ENCODE results near the gene MAP2K2. TPM values are rescaled to one million over a fixed set of nuclear protein-coding genes. Genes with fewer than 3 reads are reported as not detected.

MAP2K2 gene
- total RNA-seq, 1 experiment from 2014 or later: 162 TPM

- DNase-seq (ENCODE audit: low read depth): peak; percentile 58
Measured at GRCh38 chr19:4077800-4078684, 45.9 kb downstream of the MAP2K2 start.

GRCh38 chr19:4077007-4077374 lies 46.9 kb downstream of the MAP2K2 start:
- DNase-seq (ENCODE audit: low read depth): no peak

DNA sequence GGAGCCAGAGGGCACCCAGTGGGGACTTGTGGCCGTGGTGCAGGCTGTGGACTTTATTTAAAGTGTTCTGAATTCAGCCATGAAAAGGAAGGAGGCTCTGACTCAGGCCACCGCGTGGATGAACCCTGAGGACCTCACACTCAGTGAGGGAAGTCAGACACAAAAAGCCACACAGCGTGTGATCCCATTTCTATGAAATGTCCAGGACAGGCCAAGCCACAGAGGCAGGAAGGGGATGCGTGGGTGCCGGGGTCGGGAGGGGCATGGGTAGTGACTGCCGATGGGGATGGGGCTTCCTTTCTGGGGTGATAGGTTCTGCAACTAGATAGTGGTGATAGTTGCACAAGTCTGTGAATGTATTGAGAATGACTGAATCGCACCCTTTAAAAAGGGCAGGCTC lies 48.5 kb downstream of the MAP2K2 start:
- DNase-seq (ENCODE audit: low read depth): no peak

- DNase-seq (ENCODE audit: low read depth): no peak
Measured at GRCh38 chr19:4071610-4072009, 52.3 kb downstream of the MAP2K2 start.

- DNase-seq (ENCODE audit: low read depth): no peak
Measured at GRCh38 chr19:4069331-4069959, 54.5 kb downstream of the MAP2K2 start.

DNA sequence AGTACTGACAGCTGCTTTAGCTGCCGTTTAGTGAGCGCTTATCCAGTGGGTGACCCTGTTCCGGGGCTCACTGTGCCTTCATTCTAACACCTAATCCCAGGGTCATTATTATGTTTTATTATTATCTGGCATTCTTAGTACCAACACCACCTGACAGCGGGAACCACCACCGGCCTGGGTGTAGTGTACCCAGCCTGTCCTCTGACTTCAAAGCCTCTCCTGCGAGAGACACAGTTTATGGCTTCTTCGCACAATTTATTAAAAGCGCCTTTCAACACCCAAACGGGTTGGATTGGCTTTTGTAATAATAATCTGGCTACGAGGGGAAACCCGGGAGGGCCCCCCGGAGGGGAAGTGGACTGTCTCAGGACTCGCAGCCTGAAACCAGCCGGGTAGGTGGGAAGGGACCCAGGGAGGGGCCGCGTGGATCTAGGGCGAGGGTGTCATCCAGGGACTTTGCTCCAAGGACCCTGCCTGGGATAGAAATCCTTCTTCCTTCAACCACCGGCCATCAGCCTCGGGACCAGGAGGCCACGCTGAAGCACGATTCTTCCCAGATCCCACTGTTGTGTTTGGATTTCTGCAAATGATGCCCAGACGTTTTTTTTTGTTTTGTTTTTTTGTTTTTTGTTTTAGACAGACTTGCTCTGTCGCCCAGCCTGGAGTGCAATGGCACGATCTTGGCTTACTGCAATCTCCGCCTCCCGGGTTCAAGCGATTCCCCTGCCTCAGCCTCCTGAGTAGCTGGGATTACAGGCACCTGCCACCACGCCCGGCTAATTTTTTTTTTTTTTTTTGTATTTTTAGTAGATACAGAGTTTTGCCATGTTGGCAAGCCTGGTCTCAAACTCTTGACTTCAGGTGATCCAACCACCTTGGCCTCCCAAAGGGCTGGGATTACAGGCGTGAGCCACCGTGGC lies 55.6 kb downstream of the MAP2K2 start:
- no peak for DNase-seq (ENCODE audit: low read depth)

DNA sequence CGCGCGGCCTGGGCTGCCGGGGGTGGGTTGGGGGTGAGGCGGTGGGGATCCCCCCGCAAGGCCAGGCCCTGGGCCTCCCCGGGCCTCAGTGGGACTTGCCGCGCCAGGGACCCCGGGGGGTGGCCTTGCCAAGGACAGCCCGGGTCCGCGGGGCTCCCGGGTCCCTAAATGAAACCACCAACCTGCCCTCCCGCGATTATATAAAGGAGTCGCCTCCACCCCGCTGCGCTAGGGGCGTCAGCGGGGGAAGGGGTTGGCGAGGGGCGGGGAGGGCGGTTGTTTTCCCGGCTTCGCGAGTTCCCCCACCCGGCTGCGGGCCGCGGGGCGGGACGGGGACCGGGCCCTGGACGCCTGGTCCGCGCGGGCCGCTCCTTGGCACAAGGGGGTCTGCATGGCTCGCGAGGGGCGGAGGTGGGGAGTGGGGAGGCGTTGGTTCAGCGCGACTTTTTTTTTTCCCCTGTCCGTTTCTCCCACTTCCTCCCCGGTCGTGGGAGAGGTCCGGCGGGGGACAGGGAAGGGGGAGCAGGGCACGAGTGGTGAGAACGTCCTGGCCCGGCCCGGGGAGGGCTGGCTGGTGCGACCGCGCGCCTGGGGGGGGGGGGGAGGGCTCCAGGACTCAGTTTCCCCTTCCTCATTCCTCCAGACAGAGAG lies 56.4 kb downstream of the MAP2K2 start:
- no peak for DNase-seq (ENCODE audit: low read depth)

DNA sequence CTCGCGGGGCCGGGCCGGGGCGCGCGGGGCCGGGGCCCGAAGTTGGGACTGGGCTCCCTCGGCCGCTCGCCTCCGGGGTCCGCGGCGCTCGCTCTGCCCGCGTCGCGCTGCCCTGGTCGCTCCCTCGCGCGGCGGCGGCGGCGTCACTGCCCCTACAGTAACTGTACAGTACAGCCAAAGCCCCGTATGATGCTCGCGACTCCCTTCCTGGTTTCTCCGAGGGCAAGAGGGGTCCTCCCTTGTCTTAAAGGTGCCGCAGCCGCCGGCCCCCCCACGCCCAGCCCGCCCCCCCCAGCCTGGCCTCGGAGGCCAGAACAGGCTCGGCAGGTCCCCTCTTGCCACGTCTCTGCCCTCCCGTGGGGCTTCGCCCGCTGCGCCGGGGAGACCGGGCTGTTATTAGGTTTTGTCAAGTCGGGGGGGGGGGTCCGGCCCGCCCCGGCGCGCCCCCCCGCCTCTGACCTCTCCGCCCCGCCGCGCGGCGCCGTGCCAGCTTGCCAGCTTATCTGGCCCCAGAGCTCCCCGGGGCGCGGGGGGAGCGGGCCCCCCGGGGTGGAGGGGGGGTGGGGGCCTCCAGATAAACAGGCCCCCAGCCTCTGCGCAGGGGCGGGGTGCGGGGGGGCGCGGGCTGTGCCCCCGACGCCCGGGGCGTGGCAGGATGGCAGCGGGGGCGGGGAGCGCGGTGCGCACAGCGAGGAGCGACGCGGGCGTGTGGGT lies 57.1 kb downstream of the MAP2K2 start, which contains the start of gene ZBTB7A:
Gene ZBTB7A (minus strand): TSS at position 218 of the 714 bp plus-strand sequence. CDS start 11,667 bp downstream, outside the sequence.
- DNase-seq (ENCODE audit: low read depth): peak; percentile 77

DNA sequence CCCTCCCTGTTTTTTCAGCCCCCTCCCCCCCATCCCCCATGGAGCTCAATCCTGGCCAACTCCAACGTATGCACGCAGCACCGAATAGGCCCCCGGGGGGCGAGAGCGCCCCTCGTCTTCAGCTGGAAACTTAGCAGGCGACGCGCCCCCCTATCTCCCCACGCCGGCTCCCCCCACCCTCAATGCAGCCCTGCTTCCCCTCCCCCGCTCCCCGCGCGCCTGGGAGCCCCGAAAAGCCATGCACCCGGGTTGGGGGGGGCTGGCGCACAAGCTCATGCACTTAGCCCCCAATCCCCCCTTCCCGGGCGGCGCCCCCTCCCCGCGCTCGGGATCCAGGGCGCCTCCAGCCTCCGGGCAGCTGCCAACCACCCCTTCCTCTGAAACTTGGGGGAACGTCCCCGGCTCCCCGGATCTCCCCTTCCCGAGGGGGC lies 57.7 kb downstream of the MAP2K2 start:
- DNase-seq (ENCODE audit: low read depth): no peak

- DNase-seq (ENCODE audit: low read depth): peak; percentile 92
Measured at GRCh38 chr19:4065430-4066175, 58.3 kb downstream of the MAP2K2 start.

DNA sequence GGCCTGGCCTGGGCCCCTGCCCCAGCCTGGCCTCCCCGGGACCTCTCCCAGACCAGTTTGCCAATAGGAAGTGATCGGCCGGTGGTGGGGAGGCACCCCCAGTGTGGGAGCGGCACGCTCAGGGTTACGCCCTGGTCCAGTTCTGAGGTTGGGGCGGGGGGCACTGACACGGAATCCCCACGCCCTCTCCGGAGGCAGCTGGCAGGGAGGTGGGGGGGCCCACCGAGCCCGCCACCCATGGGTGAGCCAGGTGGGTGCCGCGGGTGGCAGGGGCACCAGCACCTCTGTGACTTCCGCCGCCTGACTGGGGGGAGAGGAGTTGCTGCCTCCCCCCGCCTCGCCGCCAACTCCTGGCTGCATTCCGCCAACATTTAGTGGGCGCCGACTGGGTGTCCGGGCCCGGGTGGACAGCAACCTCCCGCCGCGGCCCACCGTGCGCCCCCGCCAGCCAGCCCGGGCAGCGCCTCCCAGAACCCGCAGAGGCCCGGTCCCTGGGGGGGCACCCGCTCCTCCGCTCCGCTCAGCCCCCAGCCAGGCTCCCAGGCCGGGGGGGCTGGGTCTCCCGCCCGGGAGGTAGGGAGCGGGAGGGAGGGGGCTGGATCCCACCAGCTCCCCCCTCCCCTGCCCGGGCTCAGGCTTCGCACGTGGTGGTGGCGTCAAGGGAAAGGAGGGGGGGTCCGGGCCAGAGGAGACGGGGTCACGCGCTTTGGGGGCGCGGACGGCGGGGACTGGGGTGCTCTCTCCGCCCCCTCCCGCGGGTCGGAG lies 59.2 kb downstream of the MAP2K2 start:
- no peak for DNase-seq (ENCODE audit: low read depth)

DNA sequence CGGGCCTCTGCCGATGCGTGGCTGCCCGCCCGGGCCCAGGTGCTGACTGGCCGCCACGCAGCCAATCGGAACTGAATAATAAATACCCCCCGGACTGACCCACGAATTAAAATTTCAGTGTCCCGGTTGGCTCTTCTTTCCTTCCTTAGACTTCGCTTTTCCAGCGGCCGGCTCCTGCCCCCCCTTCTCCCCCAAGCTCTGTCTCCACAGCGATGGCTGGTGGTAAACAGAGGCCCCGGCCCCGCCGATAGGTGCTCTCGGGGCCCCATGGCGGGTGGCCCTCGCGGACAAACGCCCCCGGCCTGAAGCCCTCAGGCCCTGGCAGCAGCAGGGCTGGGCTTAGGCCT lies 59.8 kb downstream of the MAP2K2 start:
- DNase-seq (ENCODE audit: low read depth): no peak

GRCh38 chr19:4063369-4064148 lies 60.4 kb downstream of the MAP2K2 start:
- DNase-seq (ENCODE audit: low read depth): no peak

DNA sequence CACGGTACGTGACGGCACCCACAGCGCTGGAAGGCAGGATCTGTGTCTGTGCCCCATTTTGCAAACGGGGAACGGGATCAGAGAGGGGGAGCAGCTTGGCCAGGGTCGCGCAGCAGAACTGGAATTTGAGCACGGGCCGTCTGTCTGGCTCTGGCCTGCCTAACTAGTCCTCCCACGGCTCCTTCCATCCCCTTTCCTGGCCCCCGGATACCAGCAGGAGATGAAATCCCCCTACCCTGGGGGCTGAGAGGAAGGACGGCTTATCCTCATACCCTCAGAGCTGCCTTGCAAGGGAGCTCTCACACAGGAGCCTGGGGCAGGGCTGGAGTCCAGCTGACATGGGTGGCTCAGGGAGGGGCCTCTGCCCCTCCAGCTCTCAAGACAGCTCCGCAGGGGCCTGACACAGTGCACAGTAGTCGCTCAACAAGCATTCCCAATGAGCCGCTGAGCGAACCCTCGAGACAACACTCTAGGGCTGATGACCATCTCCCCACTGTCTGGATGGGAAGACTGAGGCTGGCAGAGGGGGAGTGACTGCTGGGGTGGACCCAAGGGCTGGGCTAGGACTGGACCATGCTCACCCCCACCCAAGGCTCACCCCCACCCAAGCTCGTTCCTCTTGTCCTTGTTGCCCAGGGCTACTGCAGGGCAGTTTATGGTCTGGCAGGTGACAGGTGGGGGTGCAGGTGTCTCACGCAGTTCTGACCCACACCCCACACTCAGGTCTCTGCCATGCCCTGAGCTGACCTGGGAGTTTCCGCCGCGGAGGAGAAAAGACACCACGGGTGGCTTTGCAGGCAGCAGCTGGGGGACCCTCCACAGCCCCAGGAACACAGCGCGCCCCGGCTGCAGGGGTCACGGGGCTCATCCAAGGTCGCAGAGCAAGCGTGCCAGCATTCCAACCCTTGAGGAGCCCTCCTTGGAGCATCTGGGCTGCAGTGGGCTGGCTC lies 61.2 kb downstream of the MAP2K2 start:
- DNase-seq (ENCODE audit: low read depth): no peak

DNA sequence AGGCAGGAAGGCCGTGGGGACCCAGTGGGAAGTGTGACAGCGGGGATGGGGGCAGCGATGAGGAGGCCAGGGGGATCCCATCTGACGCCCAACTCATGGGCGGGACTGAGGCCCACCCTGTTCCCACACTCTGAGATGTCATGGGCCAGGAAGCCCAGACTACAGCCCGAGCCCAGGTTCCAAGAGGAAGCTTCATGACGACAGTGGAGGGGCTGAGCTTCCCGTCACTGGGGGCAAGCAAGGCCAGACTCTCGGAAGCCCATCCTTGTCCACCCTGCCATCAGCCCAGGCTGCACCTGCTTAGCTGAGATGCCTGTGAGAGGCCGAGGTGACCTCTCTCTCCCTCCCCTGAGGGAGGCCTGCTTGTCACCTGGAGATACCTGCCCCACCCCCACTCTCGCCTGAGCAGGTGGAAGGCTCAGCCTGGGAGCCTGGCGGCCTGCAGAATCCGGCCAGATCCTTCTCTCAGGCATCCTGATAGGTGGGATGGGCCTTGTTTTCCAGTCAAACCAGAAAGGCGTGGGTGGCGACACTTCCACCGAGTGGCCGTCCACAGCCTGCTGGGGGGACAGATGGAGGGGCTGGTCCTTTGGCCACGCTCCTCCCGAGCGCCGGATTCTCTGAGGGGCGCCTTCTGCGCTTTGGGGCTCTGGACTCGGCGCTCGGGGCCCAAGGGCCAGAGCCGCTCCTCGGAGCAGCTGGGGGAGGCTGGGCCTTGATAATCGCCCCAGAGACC lies 62.1 kb downstream of the MAP2K2 start:
- DNase-seq (ENCODE audit: low read depth): no peak

DNA sequence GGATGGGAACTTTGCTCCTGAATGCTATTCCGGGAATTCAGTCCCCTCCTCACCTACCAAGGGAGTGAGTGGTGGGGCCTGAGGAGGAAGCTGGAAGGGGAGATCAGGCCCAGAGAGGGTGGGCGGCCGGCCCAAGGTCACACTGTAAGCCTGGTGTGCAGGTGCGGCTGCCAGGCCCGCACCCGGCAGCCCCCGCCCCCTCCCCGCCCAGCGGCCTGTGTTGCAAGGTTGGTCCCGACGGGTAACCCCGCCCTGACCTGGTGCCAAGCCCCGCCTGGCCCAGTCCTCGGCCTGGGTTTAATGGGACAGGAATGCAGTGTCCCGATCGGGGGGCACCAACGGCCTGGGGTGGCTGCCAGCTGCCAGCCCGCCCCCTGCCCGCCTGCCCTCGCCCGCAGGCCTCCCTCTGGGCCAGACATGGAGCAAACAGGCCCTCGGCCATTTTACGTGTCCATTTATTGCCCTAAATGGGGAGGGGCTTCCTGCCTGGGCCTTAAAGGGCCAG lies 62.7 kb downstream of the MAP2K2 start:
- DNase-seq (ENCODE audit: low read depth): no peak
